Mesenchymal stem cell (in vitro differentiated cells and primary cell): ENCODE results near the gene ABCA4.
"Not testable (repeated sequence)": the region's sequence is repeated elsewhere in the genome, so short reads cannot be mapped to it uniquely, and the experiment has no call there.

ENCODE experiments used
- DNase-seq: peaks from one replicate; pipeline ENCODE4 v3.0.0-alpha.2; 2013
- H2AFZ ChIP-seq: one replicate; pipeline ENCODE4 v1.6.1; 2013; ENCODE audit warnings: low read depth, mild to moderate bottlenecking, control low read depth, inconsistent platforms, low read length, moderate library complexity
- H2AK5ac ChIP-seq: 2 replicates; pipeline ENCODE4 v1.6.1; 2013; ENCODE audit warnings: low read length, moderate library complexity, mild to moderate bottlenecking, inconsistent platforms; ENCODE audit not compliant: severe bottlenecking
- H2BK120ac ChIP-seq: one replicate; pipeline ENCODE4 v1.6.1; 2013; ENCODE audit warnings: low read depth, mild to moderate bottlenecking, inconsistent platforms, low read length, moderate library complexity
- H2BK12ac ChIP-seq, 2 experiments: one replicate each; pipeline ENCODE4 v1.6.1; 2013; ENCODE audit warnings: inconsistent platforms in 2 of 2, low read length in 2 of 2, mild to moderate bottlenecking in 2 of 2, moderate library complexity in 2 of 2, control low read depth in 1 of 2
- H2BK15ac ChIP-seq: one replicate; pipeline ENCODE4 v1.6.1; 2013; ENCODE audit warnings: mild to moderate bottlenecking, low read depth, inconsistent platforms; ENCODE audit not compliant: poor library complexity, severe bottlenecking
- H2BK5ac ChIP-seq: 2 replicates; pipeline ENCODE4 v1.6.1; 2013; ENCODE audit warnings: low read depth, mild to moderate bottlenecking, low read length, control low read depth, inconsistent platforms; ENCODE audit not compliant: poor library complexity, severe bottlenecking
- H3K14ac ChIP-seq, 2 experiments: one replicate each; pipeline ENCODE4 v1.6.1; 2013; ENCODE audit warnings: inconsistent platforms in 2 of 2, low read length in 2 of 2, control low read depth in 1 of 2, mild to moderate bottlenecking in 1 of 2, moderate library complexity in 1 of 2
- H3K18ac ChIP-seq, 2 experiments: one replicate each; pipeline ENCODE4 v1.6.1; 2013; ENCODE audit warnings: inconsistent platforms in 2 of 2, low read length in 2 of 2, control low read depth in 1 of 2, low read depth in 1 of 2, mild to moderate bottlenecking in 1 of 2
- H3K23ac ChIP-seq, 2 experiments: one replicate each; pipeline ENCODE4 v1.6.1; 2013; ENCODE audit warnings: inconsistent platforms in 2 of 2, low read length in 2 of 2, mild to moderate bottlenecking in 2 of 2, moderate library complexity in 2 of 2, control low read depth in 1 of 2
- H3K27ac ChIP-seq: 2 replicates; pipeline ENCODE4 v1.5.1; 2013; ENCODE audit warnings: mild to moderate bottlenecking, moderate library complexity, low read length, control low read depth, inconsistent platforms; ENCODE audit not compliant: poor library complexity, severe bottlenecking
- H3K27me3 ChIP-seq, 2 experiments: 2 replicates each; pipeline versions ENCODE4 v1.6.1 to v1.7.0; 2013; ENCODE audit warnings: low read length in 2 of 2, mild to moderate bottlenecking in 2 of 2, moderate library complexity in 2 of 2, control low read depth in 1 of 2, inconsistent platforms in 1 of 2; ENCODE audit not compliant: control insufficient read depth in 1 of 2, insufficient read depth in 1 of 2
- H3K36me3 ChIP-seq, 2 experiments: 2 replicates each; pipeline versions ENCODE4 v1.6.1 to v1.7.0; 2013; ENCODE audit warnings: low read length in 2 of 2, control low read depth in 1 of 2, inconsistent platforms in 1 of 2, low read depth in 1 of 2, mild to moderate bottlenecking in 1 of 2; ENCODE audit not compliant: insufficient read depth in 2 of 2, control insufficient read depth in 1 of 2
- H3K4ac ChIP-seq, 2 experiments: one replicate each; pipeline ENCODE4 v1.6.1; 2013; ENCODE audit warnings: inconsistent platforms in 2 of 2, low read length in 2 of 2, mild to moderate bottlenecking in 2 of 2, moderate library complexity in 2 of 2, control low read depth in 1 of 2, low read depth in 1 of 2
- H3K4me1 ChIP-seq: 2 replicates; pipeline ENCODE4 v1.6.1; 2013; ENCODE audit warnings: low read depth, low read length, control low read depth; ENCODE audit not compliant: control insufficient read depth, insufficient read depth
- H3K4me2 ChIP-seq: 2 replicates; pipeline ENCODE4 v1.6.1; 2013; ENCODE audit warnings: low read length, mild to moderate bottlenecking, inconsistent platforms; ENCODE audit not compliant: poor library complexity, severe bottlenecking
- H3K4me3 ChIP-seq, 2 experiments: 2 replicates each; pipeline versions ENCODE4 v1.5.1 to v1.7.0; 2013; ENCODE audit warnings: low read length in 2 of 2, mild to moderate bottlenecking in 2 of 2, control low read depth in 1 of 2, low read depth in 1 of 2; ENCODE audit not compliant: insufficient read depth in 1 of 2
- H3K79me1 ChIP-seq: replicated peaks from 2 replicates; pipeline ENCODE4 v1.6.1; 2013; ENCODE audit warnings: mild to moderate bottlenecking, control low read depth, low read length, inconsistent platforms; ENCODE audit not compliant: poor library complexity, severe bottlenecking
- H3K9ac ChIP-seq: 2 replicates; pipeline ENCODE4 v1.7.0; 2013; ENCODE audit warnings: mild to moderate bottlenecking, low read length, moderate library complexity
- H3K9me3 ChIP-seq: 2 replicates; pipeline ENCODE4 v1.7.0; 2013; ENCODE audit warnings: mild to moderate bottlenecking, low read length; ENCODE audit not compliant: control insufficient read depth
- H4K8ac ChIP-seq: one replicate; pipeline ENCODE4 v1.6.1; 2013; ENCODE audit warnings: inconsistent platforms, mild to moderate bottlenecking, low read length, moderate library complexity
- H4K91ac ChIP-seq: one replicate; pipeline ENCODE4 v1.6.1; 2013; ENCODE audit warnings: mild to moderate bottlenecking, low read length, inconsistent platforms
- WGBS: methylation state at CpG from one replicate; pipeline ENCODE4 v1.1.7; 2013; ENCODE audit warnings: mixed read lengths; 5-methylcytosine and 5-hydroxymethylcytosine counted together

The ABCA4 gene

DNA sequence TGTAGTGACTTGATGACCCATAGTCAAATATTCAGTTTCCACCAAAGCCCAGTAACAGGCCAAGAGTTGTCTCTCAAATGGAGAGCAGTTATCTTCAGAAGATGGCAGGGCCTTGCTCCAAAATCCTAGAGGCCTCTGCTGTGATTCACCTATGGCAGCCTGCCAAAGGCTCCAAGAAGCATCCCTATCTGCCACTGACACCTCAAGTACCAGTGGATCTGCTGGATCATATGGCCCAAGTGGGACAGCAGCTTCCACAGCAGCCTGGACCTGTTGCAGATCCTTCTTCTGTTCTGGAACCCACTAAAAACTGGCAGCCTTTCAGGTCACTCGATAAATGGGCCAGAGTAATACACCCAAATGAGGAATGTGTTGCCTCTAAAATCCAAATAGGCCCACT, 43.2 kb upstream of the ABCA4 start:
- not testable (repeated sequence) for H3K18ac ChIP-seq, H3K4me3 ChIP-seq, H4K8ac ChIP-seq, H2BK5ac ChIP-seq, H3K14ac ChIP-seq, H3K79me1 ChIP-seq, DNase-seq, H2AFZ ChIP-seq, H4K91ac ChIP-seq, H3K9ac ChIP-seq, H2AK5ac ChIP-seq, H3K4ac ChIP-seq, H3K9me3 ChIP-seq, H3K36me3 ChIP-seq, H2BK12ac ChIP-seq, H3K4me2 ChIP-seq, H3K27me3 ChIP-seq, H2BK15ac ChIP-seq, H2BK120ac ChIP-seq, H3K27ac ChIP-seq, H3K23ac ChIP-seq, H3K4me1 ChIP-seq
- WGBS: 100% methylated on average over 1 of the region's 1 CpG

DNA sequence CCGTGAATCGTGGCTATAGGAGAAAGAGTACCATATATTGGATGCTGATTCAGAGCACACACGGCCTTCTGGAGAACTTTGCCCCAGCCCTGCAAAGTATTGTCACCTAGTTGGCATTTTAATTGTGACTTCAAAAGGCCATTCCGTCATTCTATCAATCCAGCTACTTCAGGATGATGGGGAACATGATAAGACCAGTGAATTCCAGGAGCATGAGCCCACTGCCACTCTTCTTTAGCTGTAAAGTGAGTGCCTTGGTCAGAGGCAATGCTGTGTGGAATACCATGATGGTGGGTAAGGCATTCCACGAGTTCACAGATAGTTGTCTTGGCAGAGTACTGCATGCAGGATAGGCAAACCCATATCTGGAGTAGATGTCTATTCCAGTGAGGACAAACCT, 42.3 kb upstream of the ABCA4 start:
- not testable (repeated sequence) for H2BK12ac ChIP-seq, H2BK15ac ChIP-seq, H3K9ac ChIP-seq, H4K8ac ChIP-seq, H3K14ac ChIP-seq, H3K4me3 ChIP-seq, H4K91ac ChIP-seq, H3K4ac ChIP-seq, H2AFZ ChIP-seq, H2BK5ac ChIP-seq, H3K36me3 ChIP-seq, H3K27me3 ChIP-seq, H3K79me1 ChIP-seq, H3K9me3 ChIP-seq, H3K23ac ChIP-seq, H3K4me2 ChIP-seq, H2BK120ac ChIP-seq, H2AK5ac ChIP-seq, H3K4me1 ChIP-seq, H3K18ac ChIP-seq, H3K27ac ChIP-seq, DNase-seq
- 89% methylated on average over 5 of the region's 5 CpGs for WGBS

DNA sequence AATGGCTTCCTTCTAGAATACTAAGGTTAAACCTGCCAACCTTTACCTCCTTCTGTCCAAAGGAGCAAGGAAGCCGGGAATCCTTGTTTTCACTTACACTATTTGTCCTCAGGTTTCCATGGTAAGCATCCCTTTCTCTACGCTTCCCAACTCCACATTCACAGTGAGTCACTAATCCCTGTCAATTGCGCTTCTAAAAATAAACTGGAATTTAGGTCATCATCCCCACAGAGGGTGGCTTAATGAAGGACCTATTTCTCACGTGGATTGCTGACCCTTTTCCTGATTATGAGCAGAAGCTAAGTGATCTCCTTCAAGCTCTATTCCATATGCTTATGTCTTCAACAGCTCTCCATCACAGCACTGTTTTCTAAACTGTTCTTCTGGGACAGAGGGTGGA, 39.9 kb upstream of the ABCA4 start:
- Histone ChIP-seq H4K91ac (no peak overlapping the region), H2BK120ac (no peak overlapping the region), H2AFZ (no peak overlapping the region), H2AK5ac (no peak overlapping the region), H3K27ac (no peak overlapping the region), H3K79me1 (no peaks in the 10 kb centered on the region), H3K4me3 (no peak overlapping the region), H2BK5ac (no peak overlapping the region), H3K18ac (no peak overlapping the region), H3K4me1 (no peaks in the 10 kb centered on the region), H3K23ac (no peak overlapping the region), H3K36me3 (no peaks in the 10 kb centered on the region), H3K27me3 (no peaks in the 10 kb centered on the region), H2BK15ac (no peak overlapping the region), H3K4me2 (no peak overlapping the region), H3K9ac (peak overlapping the region; percentile 75), H2BK12ac (no peak overlapping the region), H3K4ac (no peak overlapping the region), H3K14ac (no peak overlapping the region), H3K9me3 (no peaks in the 10 kb centered on the region), H4K8ac (no peak overlapping the region)
- DNase-seq: peak; percentile 92
- WGBS: 16% methylated on average over 4 of the region's 4 CpGs

DNA sequence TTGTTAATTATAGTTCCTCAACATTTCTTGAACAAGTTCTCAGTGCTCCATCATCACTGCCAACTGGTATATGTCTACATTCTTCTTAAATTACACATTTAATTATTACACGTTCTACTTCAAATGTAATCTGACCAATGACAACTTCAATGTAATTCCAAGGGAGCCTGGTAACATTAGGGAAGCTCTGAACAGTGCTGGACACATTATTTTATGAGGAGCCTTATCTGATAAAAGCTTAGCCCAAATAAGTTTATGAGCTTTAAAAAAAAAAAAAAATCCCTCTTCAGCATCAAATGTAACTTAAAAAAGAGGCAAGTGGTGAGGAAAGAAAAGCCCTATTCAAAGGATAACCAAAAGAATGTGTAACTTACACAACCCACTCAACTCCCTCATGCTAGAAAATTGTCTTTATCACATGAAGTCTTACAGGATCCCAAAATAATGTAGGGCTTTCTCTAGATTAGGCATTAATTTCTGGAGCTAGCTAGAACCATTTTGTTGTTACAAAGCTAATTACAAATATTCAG, 35.2 kb upstream of the ABCA4 start:
- no peak overlapping the region for H3K27ac ChIP-seq
- no peak overlapping the region for H4K91ac ChIP-seq
- no peak overlapping the region for H2BK5ac ChIP-seq
- H3K36me3 ChIP-seq: no peaks in the 10 kb centered on the region
- H3K23ac ChIP-seq: no peak overlapping the region
- H3K4me1 ChIP-seq: no peaks in the 10 kb centered on the region
- H4K8ac ChIP-seq: no peak overlapping the region
- H3K4ac ChIP-seq: no peak overlapping the region
- DNase-seq: no peak
- H3K79me1 ChIP-seq: no peaks in the 10 kb centered on the region
- no peak overlapping the region for H3K4me2 ChIP-seq
- no peak overlapping the region for H3K4me3 ChIP-seq
- WGBS: 89% methylated on average over 1 of the region's 1 CpG
- no peaks in the 10 kb centered on the region for H3K9me3 ChIP-seq
- H3K9ac ChIP-seq: no peak overlapping the region
- H2BK15ac ChIP-seq: no peak overlapping the region
- no peaks in the 10 kb centered on the region for H3K27me3 ChIP-seq
- H2BK12ac ChIP-seq: no peak overlapping the region
- H3K18ac ChIP-seq: no peak overlapping the region
- H2AFZ ChIP-seq: no peak overlapping the region
- no peak overlapping the region for H3K14ac ChIP-seq
- H2BK120ac ChIP-seq: no peak overlapping the region
- H2AK5ac ChIP-seq: no peak overlapping the region
